22Rv1 (cell line): ENCODE results near the gene CLIC4.
"Not testable (repeated sequence)": the region's sequence is repeated elsewhere in the genome, so short reads cannot be mapped to it uniquely, and the experiment has no call there.

Source experiments
- H3K27ac ChIP-seq: fragments of 450-650 bp; 2 replicates; pipeline ENCODE4 v1.5.1; 2017
- CTCF ChIP-seq: fragments of 450-650 bp; IDR thresholded peaks from 2 replicates; pipeline ENCODE4 v1.5.1; 2017; ENCODE audit warnings: mild to moderate bottlenecking
- ZFX ChIP-seq: fragments of 450-650 bp; IDR thresholded peaks from 2 replicates; pipeline ENCODE4 v1.6.1; 2017; ENCODE audit warnings: antibody characterized with exemption, borderline replicate concordance

CLIC4 gene

GRCh38 chr1:24801176-24801575, 55.9 kb downstream of the CLIC4 start:
- TF ChIP-seq ZFX (no peak), CTCF (no peak)

GRCh38 chr1:24803220-24803619, 58.0 kb downstream of the CLIC4 start:
- no peak overlapping the region for H3K27ac ChIP-seq

More at GRCh38 chr1:24801176-24801575, 55.9 kb downstream of the CLIC4 start:
- H3K27ac ChIP-seq, result no peak overlapping the region

GRCh38 chr1:24803987-24804530, 58.8 kb downstream of the CLIC4 start:
- no peak overlapping the region for H3K27ac ChIP-seq
- no peak for TF ChIP-seq ZFX
- TF ChIP-seq CTCF, result no peak

More at GRCh38 chr1:24803220-24803619, 58.0 kb downstream of the CLIC4 start:
- TF ChIP-seq ZFX (no peak), CTCF (no peak)

- TF ChIP-seq ZFX (no peak), CTCF (no peak)
- no peak overlapping the region for H3K27ac ChIP-seq
These were observed 60.5 kb downstream of the CLIC4 start for GRCh38 chr1:24805534-24806301.

GRCh38 chr1:24806588-24806987, 61.3 kb downstream of the CLIC4 start:
- no peak overlapping the region for H3K27ac ChIP-seq
- no peak for TF ChIP-seq CTCF
- TF ChIP-seq ZFX, result no peak

- not testable (repeated sequence) for H3K27ac ChIP-seq
These were observed 66.2 kb downstream of the CLIC4 start for GRCh38 chr1:24811494-24811893.

GRCh38 chr1:24820221-24820620, 75.0 kb downstream of the CLIC4 start:
- H3K27ac ChIP-seq, result not testable (repeated sequence)

GRCh38 chr1:24822887-24823286, 77.6 kb downstream of the CLIC4 start:
- TF ChIP-seq CTCF, result no peak
- TF ChIP-seq ZFX, result no peak
- H3K27ac ChIP-seq, result no peak overlapping the region

GRCh38 chr1:24823486-24823885, 78.2 kb downstream of the CLIC4 start:
- not testable (repeated sequence) for H3K27ac ChIP-seq
